ENCODE data around the gene E2F8.

GRCh38 chr11:19185516-19186052 lies 55.2 kb downstream of the E2F8 start:
- TF ChIP-seq ETS1 (IDR thresholded peaks at IDR 0.05), result no peak
- TF ChIP-seq CTCF (conservative IDR thresholded peaks at IDR 0.05; ENCODE audit: low read depth in 2 of 2), result no peak
- TF ChIP-seq REST (IDR thresholded peaks at IDR 0.05; ENCODE audit: unreplicated experiment), result no peak
- TF ChIP-seq EZH2 (IDR thresholded peaks at IDR 0.05; ENCODE audit: low read depth, unreplicated experiment), result no peak
- no peak for TF ChIP-seq EZH2phosphoT487 (IDR thresholded peaks at IDR 0.05; ENCODE audit: unreplicated experiment)
- TF ChIP-seq POLR2AphosphoS5 (IDR thresholded peaks at IDR 0.05; ENCODE audit: low read depth), result no peak
- no peak for TF ChIP-seq JUNB (IDR thresholded peaks at IDR 0.05; ENCODE audit: unreplicated experiment)
- TF ChIP-seq STAT1 (IDR thresholded peaks at IDR 0.05; ENCODE audit: unreplicated experiment), result no peak
